Neural cell (in vitro differentiated cells): ENCODE results near the gene ANKRD33B. TPM values are rescaled to one million over a fixed set of nuclear protein-coding genes. Genes with fewer than 3 reads are reported as not detected.

ENCODE experiments used
- H2AFZ ChIP-seq: fragments of 200-600, 300-800 bp; sonication (generic), shearing (Covaris generic); 2 replicates; pipeline ENCODE4 v1.6.0; 2014; ENCODE audit warnings: low read depth, mild to moderate bottlenecking, antibody characterized with exemption, low read length, moderate library complexity
- H3F3A ChIP-seq: fragments of 200-600 bp; shearing (Covaris generic); 2 replicates; pipeline ENCODE4 v1.6.1; 2016; ENCODE audit warnings: mild to moderate bottlenecking, moderate library complexity, mixed read lengths, antibody characterized with exemption, low read length; ENCODE audit not compliant: insufficient read depth, poor library complexity, severe bottlenecking
- H3K27ac ChIP-seq: fragments of 200-600, 300-800 bp; sonication (generic), shearing (Covaris generic); 2 replicates; pipeline ENCODE4 v1.5.1; 2014; ENCODE audit warnings: mild to moderate bottlenecking, low read length, moderate library complexity
- H3K27me3 ChIP-seq: fragments of 300-800, 200-600 bp; sonication (generic), shearing (Covaris generic); 2 replicates; pipeline ENCODE4 v1.6.0; 2014; ENCODE audit warnings: mild to moderate bottlenecking, low read depth, low read length, moderate library complexity; ENCODE audit not compliant: insufficient read depth
- H3K36me3 ChIP-seq: fragments of 300-800, 200-600 bp; sonication (generic), shearing (Covaris generic); 2 replicates; pipeline ENCODE4 v1.5.1; 2014; ENCODE audit warnings: mild to moderate bottlenecking, antibody characterized with exemption, low read length, moderate library complexity; ENCODE audit not compliant: insufficient read depth
- H3K4me2 ChIP-seq: fragments of 300-800, 200-600 bp; sonication (generic), shearing (Covaris generic); 2 replicates; pipeline ENCODE4 v1.6.0; 2014; ENCODE audit warnings: mild to moderate bottlenecking, low read length
- H3K4me3 ChIP-seq: fragments of 300-800, 200-600 bp; sonication (generic), shearing (Covaris generic); 2 replicates; pipeline ENCODE4 v1.5.1; 2014; ENCODE audit warnings: mild to moderate bottlenecking, low read length, moderate library complexity
- H3K79me2 ChIP-seq: fragments of 200-600 bp; shearing (Covaris generic); replicated peaks from 2 replicates; pipeline ENCODE4 v1.6.0; 2014; ENCODE audit warnings: mild to moderate bottlenecking, low read length, moderate library complexity; ENCODE audit not compliant: insufficient read depth
- H3K9ac ChIP-seq: fragments of 300-800, 200-600 bp; sonication (generic), shearing (Covaris generic); 2 replicates; pipeline ENCODE4 v1.6.1; 2016; ENCODE audit warnings: mild to moderate bottlenecking, low read length, mixed read lengths
- H3K9me2 ChIP-seq: fragments of 200-600 bp; shearing (Covaris generic); 2 replicates; pipeline ENCODE4 v1.6.1; 2016; ENCODE audit warnings: mild to moderate bottlenecking, low read length, mixed read lengths; ENCODE audit not compliant: insufficient read depth
- H3K9me3 ChIP-seq: fragments of 200-600, 300-800 bp; sonication (generic), shearing (Covaris generic); 2 replicates; pipeline ENCODE4 v1.6.1; 2016; ENCODE audit warnings: mild to moderate bottlenecking, mixed run types, low read length, moderate library complexity, mixed read lengths
- H4K20me1 ChIP-seq: fragments of 200-600 bp; shearing (Covaris generic); 2 replicates; pipeline ENCODE4 v1.6.1; 2016; ENCODE audit warnings: mild to moderate bottlenecking, mixed run types; ENCODE audit not compliant: insufficient read depth
- EP300 ChIP-seq: fragments of 450-650 bp; conservative IDR thresholded peaks from 2 replicates; pipeline ENCODE4 v1.6.1; 2014; ENCODE audit warnings: antibody characterized with exemption, mild to moderate bottlenecking, moderate library complexity; ENCODE audit not compliant: poor library complexity, severe bottlenecking
- EZH2 ChIP-seq: fragments of 200-600, 300-800 bp; shearing (Covaris generic), sonication (generic); IDR thresholded peaks from 2 replicates; pipeline ENCODE4 v1.6.1; 2014; ENCODE audit warnings: antibody characterized with exemption, low read length, borderline replicate concordance, mild to moderate bottlenecking; ENCODE audit not compliant: insufficient read depth, poor library complexity, severe bottlenecking
- MXI1 ChIP-seq: fragments of 450-650 bp; conservative IDR thresholded peaks from 2 replicates; pipeline ENCODE4 v1.6.1; 2014; ENCODE audit warnings: antibody characterized with exemption, mild to moderate bottlenecking; ENCODE audit not compliant: poor library complexity, severe bottlenecking
- POLR2AphosphoS5 ChIP-seq: IDR thresholded peaks from 2 replicates; pipeline ENCODE4 v1.6.1; 2012
- RAD21 ChIP-seq: fragments of 450-650 bp; conservative IDR thresholded peaks from 2 replicates; pipeline ENCODE4 v1.6.1; 2014; ENCODE audit warnings: antibody characterized with exemption, mild to moderate bottlenecking, moderate library complexity
- REST ChIP-seq: IDR thresholded peaks from 2 replicates; pipeline ENCODE4 v1.6.1; 2012; ENCODE audit warnings: borderline replicate concordance
- SMC3 ChIP-seq: fragments of 450-650 bp; conservative IDR thresholded peaks from 2 replicates; pipeline ENCODE4 v1.6.1; 2014; ENCODE audit warnings: antibody characterized with exemption, mild to moderate bottlenecking, moderate library complexity; ENCODE audit not compliant: poor library complexity
- TAF1 ChIP-seq: IDR thresholded peaks from 2 replicates; pipeline ENCODE4 v1.6.1; 2012; ENCODE audit warnings: low read depth
- polyA plus RNA-seq: library from polyadenylated mRNA; depleted of rRNA; stranded (reverse); fragments of >200 nt; gene quantifications from 2 replicates; pipeline ENCODE4 v1.2.3, GENCODE V29; 2014
- TF ChIP-seq, protein P1 (sequence below): fragments of 450-650 bp; IDR thresholded peaks from 2 replicates; pipeline ENCODE4 v1.5.1; 2014; ENCODE audit warnings: antibody characterized with exemption, mild to moderate bottlenecking, moderate library complexity; ENCODE audit not compliant: poor library complexity, severe bottlenecking

Gene ANKRD33B
- polyA plus RNA-seq, 1 donor from 2014 or later: not detected

GRCh38 chr5:10577371-10578292 is 13.8 kb downstream of the ANKRD33B start:
- Histone ChIP-seq H3K36me3 (no peaks in the 10 kb centered on the region), H3K4me2 (no peak overlapping the region), H3K9ac (no peak overlapping the region), H3K9me3 (no peaks in the 10 kb centered on the region), H2AFZ (no peak overlapping the region), H3K4me3 (no peak overlapping the region), H3K9me2 (no peaks in the 10 kb centered on the region), H3F3A (no peaks in the 10 kb centered on the region), H3K79me2 (no peaks in the 10 kb centered on the region), H4K20me1 (no peaks in the 10 kb centered on the region), H3K27ac (no peak overlapping the region), H3K27me3 (no peaks in the 10 kb centered on the region)
- TF ChIP-seq REST: no peak

DNA sequence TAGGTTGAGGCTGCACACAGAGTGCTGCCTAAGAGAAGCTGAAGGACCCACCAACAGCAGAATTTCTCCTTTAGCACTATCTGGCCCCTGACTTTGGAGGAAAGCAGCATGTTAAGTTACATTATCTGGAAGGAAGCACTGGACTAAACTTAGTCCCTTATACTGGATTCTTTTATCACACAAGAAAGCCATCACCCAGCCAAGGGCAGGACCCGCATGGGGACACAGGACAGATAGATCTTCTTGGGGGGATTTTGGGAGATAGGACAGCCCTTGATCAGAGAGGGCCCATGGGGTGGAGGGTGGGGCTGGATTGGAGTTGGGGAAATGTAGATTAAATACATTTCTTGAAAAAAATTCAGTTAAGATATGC is 14.4 kb downstream of the ANKRD33B start:
- H3K4me2 ChIP-seq: no peak overlapping the region
- no peaks in the 10 kb centered on the region for H4K20me1 ChIP-seq
- H3K36me3 ChIP-seq: no peaks in the 10 kb centered on the region
- TF ChIP-seq SMC3 (no peak), EP300 (no peak), RAD21 (no peak), REST (no peak), TAF1 (no peak), EZH2 (no peak), POLR2AphosphoS5 (no peak), MXI1 (no peak)
- TF ChIP-seq, protein P1, sequence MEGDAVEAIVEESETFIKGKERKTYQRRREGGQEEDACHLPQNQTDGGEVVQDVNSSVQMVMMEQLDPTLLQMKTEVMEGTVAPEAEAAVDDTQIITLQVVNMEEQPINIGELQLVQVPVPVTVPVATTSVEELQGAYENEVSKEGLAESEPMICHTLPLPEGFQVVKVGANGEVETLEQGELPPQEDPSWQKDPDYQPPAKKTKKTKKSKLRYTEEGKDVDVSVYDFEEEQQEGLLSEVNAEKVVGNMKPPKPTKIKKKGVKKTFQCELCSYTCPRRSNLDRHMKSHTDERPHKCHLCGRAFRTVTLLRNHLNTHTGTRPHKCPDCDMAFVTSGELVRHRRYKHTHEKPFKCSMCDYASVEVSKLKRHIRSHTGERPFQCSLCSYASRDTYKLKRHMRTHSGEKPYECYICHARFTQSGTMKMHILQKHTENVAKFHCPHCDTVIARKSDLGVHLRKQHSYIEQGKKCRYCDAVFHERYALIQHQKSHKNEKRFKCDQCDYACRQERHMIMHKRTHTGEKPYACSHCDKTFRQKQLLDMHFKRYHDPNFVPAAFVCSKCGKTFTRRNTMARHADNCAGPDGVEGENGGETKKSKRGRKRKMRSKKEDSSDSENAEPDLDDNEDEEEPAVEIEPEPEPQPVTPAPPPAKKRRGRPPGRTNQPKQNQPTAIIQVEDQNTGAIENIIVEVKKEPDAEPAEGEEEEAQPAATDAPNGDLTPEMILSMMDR: no peak
- no peaks in the 10 kb centered on the region for H3K9me2 ChIP-seq
- no peaks in the 10 kb centered on the region for H3K9me3 ChIP-seq
- no peaks in the 10 kb centered on the region for H3F3A ChIP-seq
- H2AFZ ChIP-seq: no peak overlapping the region
- no peak overlapping the region for H3K4me3 ChIP-seq
- H3K27me3 ChIP-seq: no peaks in the 10 kb centered on the region
- H3K79me2 ChIP-seq: no peaks in the 10 kb centered on the region
- no peak overlapping the region for H3K9ac ChIP-seq
- no peak overlapping the region for H3K27ac ChIP-seq
